CD4-positive, alpha-beta T cell treated with Interleukin-4 for 1 hour (primary cell): ENCODE measurements around the gene SHISA2.

Experiments
- DNase-seq, 2 donors: peaks; one replicate each; pipeline ENCODE4 v3.0.0-alpha.2; 2020 to 2022

SHISA2 gene

DNA sequence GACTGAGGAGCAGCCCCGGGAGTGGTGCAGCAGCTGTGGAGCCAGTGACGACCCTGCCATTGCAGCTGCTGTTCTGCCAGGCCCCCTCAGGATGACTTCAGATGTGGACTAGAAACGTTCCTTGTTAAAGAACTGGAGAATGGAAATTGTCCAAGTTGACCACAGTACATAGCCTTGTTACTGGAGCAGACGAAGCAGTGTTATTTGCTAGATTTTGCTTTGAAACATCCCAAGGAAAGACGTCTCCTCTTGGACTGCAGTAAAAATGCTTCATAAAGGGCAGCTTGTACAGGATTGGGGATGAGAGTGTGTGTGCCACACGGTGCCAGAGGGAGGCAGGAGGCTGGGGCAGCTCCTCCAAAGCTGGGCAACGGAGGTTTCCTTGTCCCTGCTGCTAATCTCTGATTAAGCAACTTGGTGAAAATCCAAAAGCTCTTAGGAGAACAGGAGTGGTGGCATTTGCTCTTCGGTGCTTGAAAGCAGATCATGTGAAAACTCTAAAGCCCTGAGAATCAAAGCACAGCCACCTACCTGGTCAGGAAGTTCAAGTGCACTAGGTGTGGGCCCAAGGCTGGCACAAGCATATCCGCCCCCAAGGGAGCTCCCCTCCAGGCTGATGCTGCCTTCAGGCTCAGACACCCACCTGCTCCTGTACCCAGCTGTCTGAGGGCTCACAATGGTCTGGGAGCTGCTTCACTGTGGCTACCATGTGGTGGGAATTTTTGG lies 34.5 kb downstream of the SHISA2 start:
- no peak for DNase-seq

DNA sequence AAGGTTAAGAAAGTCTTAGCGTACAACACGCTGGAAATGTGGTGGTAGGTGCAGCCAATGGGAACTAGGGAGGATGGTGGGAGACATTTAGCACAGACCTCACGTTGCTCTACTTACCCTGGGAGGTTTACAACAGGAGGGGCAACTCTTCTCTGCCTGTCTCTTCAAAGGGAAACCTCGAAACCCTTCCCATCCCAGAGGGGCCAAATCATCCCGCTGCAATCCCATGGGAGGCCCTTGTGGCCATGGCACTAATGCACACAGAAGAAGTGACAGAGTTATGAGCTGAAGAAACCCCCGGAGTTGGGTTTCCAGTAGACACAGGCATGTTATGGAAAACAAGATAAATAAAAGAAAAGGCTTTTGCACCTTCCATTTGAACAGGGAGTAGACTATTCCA lies 35.6 kb downstream of the SHISA2 start:
- DNase-seq = no peak

DNA sequence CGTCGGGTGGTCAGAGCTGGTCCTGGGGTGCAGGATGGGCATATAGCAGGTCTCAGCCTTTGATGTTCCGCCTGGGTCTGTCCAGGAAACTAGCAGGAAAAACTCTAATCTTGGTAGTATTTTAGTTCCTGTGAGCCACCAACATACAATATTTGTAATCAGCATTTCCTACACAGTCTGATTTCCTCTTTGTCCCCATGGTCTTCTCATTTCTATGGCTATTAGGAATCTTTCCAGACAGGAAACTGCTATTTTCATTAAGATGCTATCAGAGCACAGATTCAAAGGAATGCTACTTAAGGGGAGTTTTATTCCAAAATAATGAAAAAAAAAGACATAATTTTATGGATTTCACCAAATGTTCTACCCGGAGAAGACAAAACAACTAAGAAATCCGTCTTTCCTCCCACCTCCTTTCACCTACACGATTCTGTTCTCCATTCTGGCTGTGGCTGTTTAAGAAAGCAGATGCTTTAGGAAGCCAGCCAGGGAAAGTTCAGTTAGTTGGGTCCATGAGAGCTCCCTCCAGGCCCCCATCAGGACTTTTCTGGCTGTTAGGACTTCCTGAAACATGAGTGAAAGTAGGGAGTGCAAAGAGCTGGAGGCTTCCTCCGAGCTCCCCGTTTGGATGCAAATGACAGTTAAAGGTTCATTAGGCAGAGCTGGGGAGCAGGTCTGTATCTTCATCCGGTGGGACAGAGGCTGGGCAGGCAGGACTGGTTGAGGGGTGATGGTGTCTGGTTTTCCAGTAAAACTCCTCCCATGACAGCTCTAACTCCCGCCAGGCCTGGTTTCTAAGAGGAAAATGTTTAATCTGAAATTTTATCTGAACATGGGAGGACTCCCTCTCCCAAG lies 36.3 kb downstream of the SHISA2 start:
- no peak for DNase-seq

DNA sequence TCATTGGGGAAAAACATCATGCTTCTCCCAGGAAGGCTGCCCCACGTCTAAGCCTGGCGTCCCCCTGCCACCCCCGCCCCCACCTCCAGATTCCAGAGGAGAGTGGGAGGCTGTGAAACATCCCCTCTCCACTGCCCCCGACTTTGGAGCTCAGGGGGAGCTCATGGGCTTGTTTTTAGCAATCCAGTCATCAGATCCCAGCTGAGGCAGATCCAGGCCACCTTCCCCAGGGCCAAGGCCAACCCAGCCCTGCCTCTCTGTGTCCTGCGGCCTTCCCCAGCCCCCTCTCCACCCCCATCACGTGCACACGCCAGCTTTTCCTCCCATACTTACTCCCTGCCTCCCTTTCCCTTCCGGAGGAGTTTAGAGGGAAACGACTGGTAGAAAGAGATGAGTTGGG lies 38.8 kb downstream of the SHISA2 start:
- no peak for DNase-seq

DNA sequence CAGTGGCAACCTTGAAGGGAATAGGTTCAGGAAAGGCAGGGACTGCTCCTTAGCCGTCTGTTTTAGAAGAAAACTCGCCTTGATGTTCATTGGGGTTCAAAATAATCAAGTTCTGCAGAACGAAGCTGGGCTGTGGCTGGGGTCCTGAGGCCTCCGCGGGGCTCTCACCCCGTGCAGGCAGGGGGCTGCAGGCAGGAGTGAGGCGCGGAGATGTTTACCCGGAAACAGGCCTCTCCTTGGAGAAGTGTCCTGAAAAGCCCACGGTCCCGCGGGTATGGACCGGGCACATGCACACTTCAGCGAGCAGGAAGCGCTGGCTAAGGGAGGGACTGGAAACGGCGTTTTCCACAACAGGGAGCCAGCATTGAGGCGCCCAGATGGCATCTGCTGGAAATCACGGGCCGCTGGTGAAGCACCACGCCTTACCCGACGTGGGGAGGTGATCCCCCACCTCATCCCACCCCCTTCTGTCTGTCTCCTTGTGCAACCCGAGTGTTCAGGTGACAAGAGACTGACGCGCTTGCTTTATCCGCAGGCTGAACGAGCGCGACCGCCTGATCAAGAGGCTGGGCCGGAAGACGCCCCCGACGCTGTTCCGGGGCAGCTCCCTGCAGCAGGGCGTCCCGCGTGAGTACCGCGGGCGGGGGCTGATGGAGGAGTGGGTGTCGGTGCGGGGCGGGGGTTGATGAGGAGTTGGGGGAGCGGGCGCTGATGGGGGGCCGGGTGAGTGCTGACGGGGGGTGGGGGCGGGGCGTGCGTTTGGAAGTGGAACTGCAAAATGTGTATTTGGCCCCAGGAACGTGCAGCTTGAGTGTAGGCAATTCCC lies 39.6 kb downstream of the SHISA2 start:
- peak; percentile 56 to 63 for DNase-seq

DNA sequence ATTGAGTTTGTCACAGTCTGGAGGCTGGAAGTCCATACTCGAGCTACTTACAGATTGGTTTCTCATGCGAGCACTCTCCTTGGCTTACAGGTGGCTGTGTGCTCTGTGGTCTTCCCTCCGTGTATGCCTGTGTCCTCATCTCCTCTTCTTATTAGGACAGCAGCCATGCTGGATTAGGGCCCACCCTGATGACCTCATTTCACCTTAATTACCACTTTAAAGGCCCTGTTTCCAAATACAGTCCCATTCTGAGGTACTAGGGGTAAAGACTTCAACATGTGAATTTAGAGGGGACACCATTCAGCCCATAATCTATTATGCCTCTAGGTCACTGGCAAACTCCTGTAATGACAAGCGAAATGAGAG lies 40.6 kb downstream of the SHISA2 start:
- DNase-seq = no peak

DNA sequence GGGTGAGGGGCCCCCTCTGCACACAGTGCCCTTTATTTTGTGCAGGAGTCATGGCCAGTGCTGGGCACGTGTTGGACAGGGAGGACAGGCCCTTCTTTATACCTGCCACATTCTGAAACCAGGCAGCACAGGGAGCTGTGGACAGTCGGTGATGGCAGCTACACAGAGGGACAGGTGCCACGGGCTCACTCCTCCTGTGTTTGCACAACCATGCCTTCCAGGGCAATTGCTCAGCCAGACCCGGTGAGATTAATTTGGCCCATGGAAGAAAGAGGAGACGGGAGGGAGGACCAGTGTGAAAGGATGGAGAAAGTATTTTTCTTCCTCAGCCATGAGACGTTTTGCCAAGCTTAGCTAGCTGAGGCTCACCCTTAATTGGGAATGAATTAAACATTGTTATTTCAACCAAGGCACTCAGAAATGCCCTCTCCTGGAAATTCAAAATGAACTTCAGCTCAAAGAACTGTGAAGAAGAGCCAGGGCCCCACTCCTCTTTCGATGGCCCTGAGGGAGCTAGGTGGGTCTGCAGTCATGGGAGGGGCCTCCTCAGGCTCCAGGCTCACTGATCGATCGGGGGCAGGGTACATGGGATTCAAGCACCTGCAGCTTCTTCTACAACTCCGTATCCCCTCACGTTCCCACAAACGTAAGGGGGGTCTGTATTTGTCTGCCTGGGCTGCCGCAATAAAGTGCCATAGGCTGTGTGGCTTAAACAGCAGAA lies 41.2 kb downstream of the SHISA2 start:
- DNase-seq = no peak

DNA sequence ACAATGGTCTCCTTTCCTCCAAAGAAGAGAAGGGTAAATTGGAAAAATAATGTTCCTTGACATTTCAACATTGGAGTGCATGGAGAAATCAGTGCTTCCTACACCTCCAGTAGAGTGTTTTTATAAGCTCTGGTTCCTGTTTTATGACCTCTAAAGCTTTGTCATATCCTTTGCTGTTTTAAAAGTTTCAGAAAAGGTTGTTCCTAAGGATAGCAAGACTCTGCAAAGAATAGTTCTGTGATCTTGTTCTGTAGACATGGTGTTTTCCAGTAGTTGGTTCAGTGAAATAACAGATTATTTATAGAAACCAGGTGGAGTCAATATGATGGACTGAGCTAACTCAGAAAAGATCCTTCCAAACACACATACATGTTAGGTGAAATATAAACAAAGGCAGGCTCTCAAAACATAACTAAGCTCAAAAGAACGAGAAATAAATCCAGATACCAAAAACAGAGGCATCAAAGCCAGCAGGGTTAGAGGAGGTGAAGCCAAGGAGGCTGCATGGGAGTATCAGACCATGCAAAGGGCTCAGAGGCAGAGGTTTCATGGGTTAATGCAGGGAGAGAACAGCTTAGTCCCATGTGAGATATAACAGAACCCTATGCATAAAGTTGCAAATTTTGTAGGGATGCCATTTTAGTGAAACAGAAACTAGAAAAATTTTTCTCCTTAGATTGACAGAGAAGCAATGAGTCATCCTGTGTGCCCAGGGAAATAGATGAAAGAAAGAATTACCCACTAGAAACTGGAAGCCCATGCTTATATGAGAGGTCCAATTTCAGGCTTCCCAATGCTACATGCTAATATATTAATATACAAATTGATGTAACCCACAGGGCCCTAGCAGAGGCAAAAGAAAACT lies 44.3 kb downstream of the SHISA2 start:
- no peak for DNase-seq
